SIG-M5 (cell line): ENCODE measurements around the gene GORAB.
A peak's percentile ranks its signal among the peaks of the same experiment; 100 is the strongest.

Experiments used
- DNase-seq: peaks from one replicate; lab custom pipeline; 2025; lab: John Stamatoyannopoulos, UW

The GORAB gene, protein sequence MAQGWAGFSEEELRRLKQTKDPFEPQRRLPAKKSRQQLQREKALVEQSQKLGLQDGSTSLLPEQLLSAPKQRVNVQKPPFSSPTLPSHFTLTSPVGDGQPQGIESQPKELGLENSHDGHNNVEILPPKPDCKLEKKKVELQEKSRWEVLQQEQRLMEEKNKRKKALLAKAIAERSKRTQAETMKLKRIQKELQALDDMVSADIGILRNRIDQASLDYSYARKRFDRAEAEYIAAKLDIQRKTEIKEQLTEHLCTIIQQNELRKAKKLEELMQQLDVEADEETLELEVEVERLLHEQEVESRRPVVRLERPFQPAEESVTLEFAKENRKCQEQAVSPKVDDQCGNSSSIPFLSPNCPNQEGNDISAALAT

DNA sequence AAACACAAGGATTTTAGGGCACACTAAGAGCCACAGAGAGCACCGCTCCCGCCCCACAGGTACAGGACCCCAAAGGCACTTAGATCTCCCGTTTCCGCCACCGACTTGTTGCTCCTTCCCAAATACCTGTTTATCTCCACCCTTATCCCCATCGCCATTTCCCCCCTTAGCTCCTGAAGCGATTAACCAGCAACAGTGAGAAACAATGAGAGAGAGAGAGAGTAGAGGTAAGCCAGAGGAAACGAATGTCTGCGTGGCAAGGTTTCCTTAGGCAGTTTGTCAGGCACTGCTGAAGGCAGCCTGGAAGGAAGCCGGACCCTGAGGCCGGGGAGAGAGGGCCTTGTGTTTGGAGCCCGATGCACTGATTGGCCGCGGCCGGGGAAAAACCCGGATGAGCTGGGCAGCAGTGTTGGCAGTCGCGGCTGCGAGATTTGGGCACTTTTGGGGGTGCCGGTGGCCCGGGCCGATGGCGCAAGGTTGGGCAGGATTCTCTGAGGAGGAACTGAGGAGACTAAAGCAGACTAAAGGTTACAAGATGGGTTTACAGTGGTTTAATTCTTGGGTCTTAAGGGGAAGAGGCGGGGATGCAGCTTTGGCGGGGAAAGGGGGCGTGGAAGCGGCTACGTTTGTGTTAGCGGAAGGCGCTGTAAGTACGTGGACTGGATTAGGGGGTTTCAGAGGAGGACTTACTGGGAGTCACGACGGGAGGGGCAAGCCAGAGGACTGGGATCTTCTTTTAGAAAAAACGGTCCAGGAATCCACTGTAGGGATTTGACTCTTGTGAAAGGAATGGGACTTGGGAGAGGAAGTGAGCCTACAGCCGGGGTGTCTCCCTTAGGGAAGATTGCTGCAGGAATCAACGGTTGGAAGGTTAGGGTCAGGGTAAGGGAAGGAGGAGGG lies at the start of gene GORAB:
Gene GORAB, plus strand, starts transcription at position 409 of the 900 bp plus-strand sequence. Its CDS starts 58 bp downstream, at position 467.
- peak; percentile 74 for DNase-seq

- DNase-seq = no peak
Observed at GRCh38 chr1:170483051-170483450, 48.9 kb upstream of the GORAB start.

DNA sequence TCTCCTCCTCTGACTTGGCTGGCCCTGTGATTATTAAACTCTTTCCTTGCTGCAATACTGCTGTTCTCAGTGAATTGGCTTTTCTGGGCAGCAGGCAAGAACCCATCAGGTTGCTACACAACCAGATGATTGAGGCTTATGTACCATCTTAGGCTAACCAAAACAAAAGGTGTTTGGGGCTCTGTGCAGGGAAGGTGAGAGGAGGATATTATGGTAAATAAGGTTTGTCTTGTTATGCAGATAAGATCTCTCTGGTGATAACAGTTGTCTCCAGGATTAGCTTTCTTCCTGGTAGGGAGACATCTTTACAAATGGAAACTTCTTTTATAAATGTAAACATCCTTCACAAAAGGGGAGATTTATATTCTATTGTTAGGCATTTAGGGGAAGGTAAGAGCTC lies 44.5 kb upstream of the GORAB start:
- DNase-seq = no peak

- no peak for DNase-seq
Observed at GRCh38 chr1:170491291-170491690, 40.7 kb upstream of the GORAB start.

DNA sequence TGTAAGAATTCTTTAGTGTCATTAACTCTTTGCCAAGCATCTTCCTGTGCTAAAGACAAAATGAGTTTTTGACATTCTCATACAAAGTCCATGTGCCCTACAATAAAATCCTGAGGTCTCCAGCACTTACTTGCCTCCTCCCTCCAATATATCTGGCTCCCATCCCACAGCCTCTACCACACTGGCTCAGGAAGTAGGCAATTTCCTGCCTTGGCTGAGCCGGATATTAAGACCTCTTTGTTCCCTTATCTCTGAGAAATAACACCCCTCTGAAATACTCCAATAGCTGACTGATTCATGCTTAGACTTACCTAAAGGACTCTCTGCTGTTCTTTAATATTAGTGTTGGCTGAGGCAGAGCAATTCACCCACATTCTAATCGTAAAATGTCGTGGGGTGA lies 37.6 kb upstream of the GORAB start:
- DNase-seq = no peak

- DNase-seq = no peak
Observed at GRCh38 chr1:170495006-170495405, 37.0 kb upstream of the GORAB start.

GRCh38 chr1:170498876-170499275 lies 33.1 kb upstream of the GORAB start:
- DNase-seq = no peak

DNA sequence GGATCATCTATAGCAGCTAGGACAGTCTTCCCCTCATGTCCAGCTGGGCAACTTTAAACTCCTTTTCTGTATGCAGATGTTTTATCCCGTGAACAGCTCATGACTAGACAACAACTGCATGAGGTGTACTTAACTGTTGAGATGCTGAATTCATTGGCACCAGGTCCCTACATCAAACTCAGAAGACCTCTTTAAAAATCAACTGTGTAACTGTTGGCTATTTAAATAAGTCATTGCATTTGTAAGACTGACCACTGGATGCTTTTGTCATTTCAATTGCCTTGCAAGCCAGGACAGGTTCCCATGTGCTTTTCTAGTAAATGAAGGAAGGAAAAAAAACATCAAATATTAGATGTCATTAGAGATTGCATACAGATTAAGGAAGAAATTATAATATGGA lies 28.3 kb upstream of the GORAB start:
- DNase-seq = no peak

DNA sequence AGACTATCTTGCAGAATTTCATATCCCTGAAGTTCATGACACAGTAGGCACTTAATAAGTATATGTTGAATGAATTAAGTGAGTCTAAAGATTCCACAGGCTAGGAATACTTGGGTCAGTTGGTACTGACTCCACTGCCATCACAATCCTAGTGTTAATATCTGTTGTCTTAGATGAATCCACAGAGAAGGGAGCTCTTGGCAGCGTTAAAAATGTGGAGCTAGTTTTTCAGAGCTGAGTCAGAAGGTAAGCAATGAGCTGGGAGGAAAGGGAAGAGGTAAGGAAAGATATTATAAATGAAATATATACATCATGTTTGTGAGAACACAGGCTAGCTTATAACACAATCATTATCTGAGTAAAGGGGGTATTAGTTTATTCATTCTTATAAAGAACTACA lies 21.8 kb upstream of the GORAB start:
- no peak for DNase-seq

DNA sequence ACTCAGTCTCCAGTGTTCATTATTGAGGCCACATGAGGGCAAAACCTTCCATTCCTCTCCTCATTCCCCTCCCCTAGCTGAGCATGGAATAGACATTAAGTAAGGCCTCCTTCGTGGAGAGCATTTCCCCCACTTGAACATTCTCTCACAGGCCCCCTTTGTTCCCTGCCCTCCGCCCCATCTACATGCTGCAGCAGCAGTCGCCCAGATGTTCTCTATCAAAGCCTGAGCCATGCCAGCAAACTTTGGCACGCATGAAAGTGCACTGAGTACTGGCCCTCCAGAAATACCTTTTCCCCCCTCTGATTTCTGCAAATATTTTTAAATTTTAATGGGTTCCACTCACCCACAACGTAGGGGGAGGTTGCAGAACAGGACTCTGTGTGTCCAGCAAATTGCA lies 20.9 kb upstream of the GORAB start:
- DNase-seq = no peak

GRCh38 chr1:170513138-170513537 lies 18.8 kb upstream of the GORAB start:
- no peak for DNase-seq

DNA sequence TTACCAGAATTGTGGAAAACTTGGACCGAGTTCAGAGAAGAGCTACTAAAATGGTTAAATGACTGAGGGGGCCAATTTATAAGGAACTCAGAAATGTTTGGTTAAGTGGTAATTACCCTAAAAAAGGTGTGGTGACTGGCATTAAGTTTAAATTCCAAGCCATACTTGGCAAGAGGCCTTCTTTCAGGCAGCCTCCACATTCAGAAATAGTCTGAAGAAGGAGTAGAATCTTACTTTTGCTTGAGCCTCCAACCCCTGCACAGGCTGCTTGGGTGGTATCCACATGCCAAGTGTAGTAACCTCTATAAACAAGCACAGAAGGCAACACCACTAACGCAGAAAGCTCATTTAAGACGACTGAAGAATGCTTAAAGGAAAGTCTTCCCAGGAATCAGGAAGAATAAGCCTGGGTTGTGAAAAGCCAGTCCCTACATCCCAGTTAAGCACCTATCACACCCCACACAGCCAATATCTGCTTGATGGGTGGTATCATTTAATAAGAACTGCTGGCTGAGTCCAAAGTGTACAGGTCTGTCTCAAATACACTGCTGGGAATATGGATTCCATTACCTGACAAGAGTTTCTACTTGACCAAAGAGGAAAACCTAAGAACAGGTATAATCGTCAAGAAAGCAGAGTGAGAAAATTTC lies 13.7 kb upstream of the GORAB start:
- DNase-seq = no peak

- no peak for DNase-seq
Observed at GRCh38 chr1:170518965-170519364, 13.0 kb upstream of the GORAB start.

DNA sequence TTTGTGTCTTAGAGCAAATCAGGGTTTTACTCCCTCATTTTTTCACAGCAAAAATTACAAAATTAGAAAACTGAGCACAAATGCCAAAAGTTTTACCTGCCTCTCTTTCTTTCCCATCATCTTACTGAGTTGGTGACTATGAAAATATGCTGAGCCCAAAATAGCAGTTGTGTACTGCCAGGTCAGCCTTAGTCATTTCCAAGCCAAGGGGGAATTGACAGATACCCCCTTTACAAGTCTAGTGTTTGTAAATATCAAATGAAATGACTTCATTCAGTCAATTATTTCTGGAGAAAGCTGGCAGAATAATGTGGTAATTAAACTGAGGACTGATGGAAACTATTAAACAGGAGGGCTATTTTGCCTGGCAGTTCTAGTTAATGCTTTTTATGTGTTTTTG lies 11.4 kb upstream of the GORAB start:
- no peak for DNase-seq

GRCh38 chr1:170521818-170522217 lies 10.1 kb upstream of the GORAB start:
- DNase-seq = no peak

- DNase-seq = no peak
Observed at GRCh38 chr1:170530972-170531757, 801 bp upstream of the GORAB start.

- peak; percentile 44 for DNase-seq
Observed at GRCh38 chr1:170533298-170533697, 1.3 kb downstream of the GORAB start.

DNA sequence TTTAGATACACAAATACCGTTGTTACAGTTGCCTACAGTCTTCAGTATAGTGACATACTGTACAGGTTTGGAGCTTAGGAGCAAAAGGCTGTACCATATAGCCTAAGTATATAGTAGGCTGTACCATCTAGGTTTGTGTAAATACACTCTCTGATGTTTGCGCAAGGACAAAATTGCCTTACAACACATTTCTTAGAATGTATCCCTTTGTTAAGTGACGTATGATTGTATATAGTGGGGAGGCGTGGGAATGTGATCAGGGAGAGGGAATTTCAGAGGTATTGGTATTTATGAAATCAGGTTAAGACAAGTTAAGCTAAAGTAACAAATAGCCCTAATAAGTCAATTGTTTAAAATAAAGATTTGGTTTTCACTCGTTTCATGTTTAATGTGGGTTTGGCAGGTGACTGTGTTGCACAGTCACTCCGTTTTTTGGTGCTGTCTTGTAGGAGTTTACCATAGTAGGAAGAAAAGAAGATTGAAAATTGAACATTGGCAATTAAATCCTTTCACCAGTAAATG lies 2.7 kb downstream of the GORAB start:
- DNase-seq = no peak

- DNase-seq = no peak
Observed at GRCh38 chr1:170535418-170535817, 3.5 kb downstream of the GORAB start.

DNA sequence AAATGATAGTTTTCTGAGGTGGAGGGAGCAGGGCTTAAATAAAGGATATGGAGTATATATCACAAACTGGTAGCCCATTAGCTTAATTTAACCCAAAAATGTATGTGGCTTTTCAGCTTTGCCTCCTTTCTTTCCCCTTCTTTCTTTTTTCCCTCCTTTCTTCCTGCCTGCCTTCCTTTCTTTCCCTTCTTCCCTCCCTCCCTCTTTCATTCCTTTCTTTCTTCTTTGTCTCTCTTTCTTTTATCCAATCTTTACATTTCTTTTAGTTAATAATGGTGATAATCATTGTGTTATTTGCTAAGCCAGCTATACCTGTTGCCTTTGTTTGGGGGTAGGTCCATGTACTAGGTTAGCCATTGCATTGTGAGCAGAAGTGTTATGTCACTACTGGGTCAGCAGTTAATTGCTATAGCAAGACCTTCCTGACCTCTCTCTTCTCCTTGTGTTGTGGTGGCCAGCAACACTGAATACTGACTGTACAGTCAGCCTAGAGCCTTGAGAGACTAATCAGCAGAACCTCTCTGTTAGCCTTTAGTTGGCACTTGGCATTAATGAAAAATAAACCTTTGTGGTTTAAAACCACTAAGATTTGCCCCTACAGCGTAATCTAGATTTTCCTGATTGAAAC lies 5.1 kb downstream of the GORAB start:
- no peak for DNase-seq
